ENCODE measurements around the gene JMJD1C.

- TF ChIP-seq CTCF (IDR thresholded peaks at IDR 0.05), result no peak
- no peak for TF ChIP-seq EZH2 (IDR thresholded peaks at IDR 0.05)
- no peak for TF ChIP-seq EZH2phosphoT487 (IDR thresholded peaks at IDR 0.05)
Measured at GRCh38 chr10:63275094-63275493, 190.7 kb downstream of the JMJD1C start.
